ENCODE results near the gene AMDHD2. TPM values are rescaled to one million over a fixed set of nuclear protein-coding genes. Genes with fewer than 3 reads are reported as not detected.

Gene AMDHD2
- total and polyA plus RNA-seq, 2 of the 13 experiments (the other 11 are each of a cell fraction or from before 2014, with no cell fraction given), result 33.5 to 39.1 TPM

GRCh38 chr16:2512735-2513404 is 7.3 kb upstream of the AMDHD2 start (continued):
- TF ChIP-seq, protein P1, sequence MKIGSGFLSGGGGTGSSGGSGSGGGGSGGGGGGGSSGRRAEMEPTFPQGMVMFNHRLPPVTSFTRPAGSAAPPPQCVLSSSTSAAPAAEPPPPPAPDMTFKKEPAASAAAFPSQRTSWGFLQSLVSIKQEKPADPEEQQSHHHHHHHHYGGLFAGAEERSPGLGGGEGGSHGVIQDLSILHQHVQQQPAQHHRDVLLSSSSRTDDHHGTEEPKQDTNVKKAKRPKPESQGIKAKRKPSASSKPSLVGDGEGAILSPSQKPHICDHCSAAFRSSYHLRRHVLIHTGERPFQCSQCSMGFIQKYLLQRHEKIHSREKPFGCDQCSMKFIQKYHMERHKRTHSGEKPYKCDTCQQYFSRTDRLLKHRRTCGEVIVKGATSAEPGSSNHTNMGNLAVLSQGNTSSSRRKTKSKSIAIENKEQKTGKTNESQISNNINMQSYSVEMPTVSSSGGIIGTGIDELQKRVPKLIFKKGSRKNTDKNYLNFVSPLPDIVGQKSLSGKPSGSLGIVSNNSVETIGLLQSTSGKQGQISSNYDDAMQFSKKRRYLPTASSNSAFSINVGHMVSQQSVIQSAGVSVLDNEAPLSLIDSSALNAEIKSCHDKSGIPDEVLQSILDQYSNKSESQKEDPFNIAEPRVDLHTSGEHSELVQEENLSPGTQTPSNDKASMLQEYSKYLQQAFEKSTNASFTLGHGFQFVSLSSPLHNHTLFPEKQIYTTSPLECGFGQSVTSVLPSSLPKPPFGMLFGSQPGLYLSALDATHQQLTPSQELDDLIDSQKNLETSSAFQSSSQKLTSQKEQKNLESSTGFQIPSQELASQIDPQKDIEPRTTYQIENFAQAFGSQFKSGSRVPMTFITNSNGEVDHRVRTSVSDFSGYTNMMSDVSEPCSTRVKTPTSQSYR (CRISPR knock-in tag; IDR thresholded peaks at IDR 0.05; ENCODE audit: borderline replicate concordance), result no peak
- TF ChIP-seq ZHX1 (CRISPR knock-in tag; IDR thresholded peaks at IDR 0.05; ENCODE audit: low read depth), result no peak
- peak; percentile 29 for TF ChIP-seq AGO1 (IDR thresholded peaks at IDR 0.05; ENCODE audit: low read depth, low read length, poor library complexity, severe bottlenecking)
- 0 out of 2 replicates have a peak, but pooled peaks have one; percentile 17 for TF ChIP-seq ZNF235 (CRISPR knock-in tag; IDR thresholded peaks at IDR 0.05; ENCODE audit: borderline replicate concordance)
- TF ChIP-seq, protein P2, sequence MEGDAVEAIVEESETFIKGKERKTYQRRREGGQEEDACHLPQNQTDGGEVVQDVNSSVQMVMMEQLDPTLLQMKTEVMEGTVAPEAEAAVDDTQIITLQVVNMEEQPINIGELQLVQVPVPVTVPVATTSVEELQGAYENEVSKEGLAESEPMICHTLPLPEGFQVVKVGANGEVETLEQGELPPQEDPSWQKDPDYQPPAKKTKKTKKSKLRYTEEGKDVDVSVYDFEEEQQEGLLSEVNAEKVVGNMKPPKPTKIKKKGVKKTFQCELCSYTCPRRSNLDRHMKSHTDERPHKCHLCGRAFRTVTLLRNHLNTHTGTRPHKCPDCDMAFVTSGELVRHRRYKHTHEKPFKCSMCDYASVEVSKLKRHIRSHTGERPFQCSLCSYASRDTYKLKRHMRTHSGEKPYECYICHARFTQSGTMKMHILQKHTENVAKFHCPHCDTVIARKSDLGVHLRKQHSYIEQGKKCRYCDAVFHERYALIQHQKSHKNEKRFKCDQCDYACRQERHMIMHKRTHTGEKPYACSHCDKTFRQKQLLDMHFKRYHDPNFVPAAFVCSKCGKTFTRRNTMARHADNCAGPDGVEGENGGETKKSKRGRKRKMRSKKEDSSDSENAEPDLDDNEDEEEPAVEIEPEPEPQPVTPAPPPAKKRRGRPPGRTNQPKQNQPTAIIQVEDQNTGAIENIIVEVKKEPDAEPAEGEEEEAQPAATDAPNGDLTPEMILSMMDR (CRISPR knock-in tag; IDR thresholded peaks at IDR 0.05), result peak; percentile 66
